Urothelium cell line (cell line): ENCODE results near the gene ACACA.
"Not testable (repeated sequence)": the region's sequence is repeated elsewhere in the genome, so short reads cannot be mapped to it uniquely, and the experiment has no call there.

Experiments
- DNase-seq: peaks from one replicate; pipeline ENCODE4 v3.0.0; 2011; ENCODE audit warnings: low spot score, mixed read lengths
- FAIRE-seq: peaks from 2 replicates; lab custom pipeline; 2011; peaks lifted over from hg19 to GRCh38; lab: Jason Lieb, UNC

The ACACA gene

DNA sequence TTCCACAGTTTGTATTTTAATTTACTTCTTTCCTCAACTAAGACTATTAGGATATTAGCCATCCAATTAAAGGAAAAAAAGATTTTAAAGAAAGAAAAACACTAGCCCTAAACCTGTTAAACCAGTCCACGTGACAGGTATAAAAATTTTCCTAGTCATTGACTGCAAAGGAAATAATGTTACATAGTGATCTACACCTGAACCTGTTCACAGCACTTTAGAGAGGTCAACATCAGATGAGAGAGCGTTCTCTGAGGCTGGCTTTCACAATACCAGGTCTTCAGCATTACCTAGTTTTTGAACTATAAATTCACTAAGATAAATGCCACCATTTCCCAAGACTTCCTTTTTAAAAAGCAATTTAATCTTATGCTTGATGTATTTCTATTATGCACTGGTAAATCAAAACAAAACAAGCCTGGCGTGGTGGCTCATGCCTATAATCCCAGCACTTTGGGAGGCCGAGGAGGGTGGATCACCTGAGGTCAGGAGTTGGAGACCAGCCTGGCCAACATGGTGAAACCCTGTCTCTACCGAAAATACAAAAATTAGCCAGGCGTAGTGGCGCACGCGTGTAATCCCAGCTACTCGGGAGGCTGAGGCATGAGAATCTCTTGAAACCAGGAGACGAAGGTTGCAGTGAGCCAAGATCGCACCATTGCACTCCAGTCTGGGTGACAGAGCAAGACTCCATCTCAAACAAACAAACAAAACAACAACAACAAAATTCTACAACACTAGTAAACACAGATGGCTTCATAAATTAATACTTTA lies 49.7 kb downstream of the ACACA start:
- not testable (repeated sequence) for DNase-seq, FAIRE-seq

DNA sequence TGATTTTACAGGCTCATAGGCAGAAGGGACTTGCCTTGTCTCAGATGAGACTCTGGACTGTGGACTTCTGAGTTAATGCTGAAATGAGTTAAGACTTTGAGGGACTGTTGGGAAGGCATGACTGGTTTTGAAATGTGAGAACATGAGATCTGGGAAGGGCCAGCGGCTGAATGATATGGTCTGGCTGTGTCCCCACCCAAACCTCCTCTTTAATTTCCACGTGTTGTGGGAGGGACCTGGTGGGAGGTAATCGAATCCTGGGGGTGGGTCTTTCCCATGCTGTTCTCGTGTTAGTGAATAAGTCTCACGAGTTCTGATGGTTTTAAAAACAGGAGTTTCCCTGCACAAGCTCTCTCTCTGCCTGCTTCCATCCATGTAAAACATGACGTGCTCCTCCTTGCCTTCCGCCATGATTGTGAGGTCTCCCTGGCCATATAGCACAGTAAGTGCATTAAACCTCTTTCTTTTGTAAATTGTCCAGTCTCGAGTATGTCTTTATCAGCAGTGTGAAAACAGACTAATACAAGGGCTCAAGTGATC lies 59.7 kb downstream of the ACACA start:
- not testable (repeated sequence) for DNase-seq, FAIRE-seq

DNA sequence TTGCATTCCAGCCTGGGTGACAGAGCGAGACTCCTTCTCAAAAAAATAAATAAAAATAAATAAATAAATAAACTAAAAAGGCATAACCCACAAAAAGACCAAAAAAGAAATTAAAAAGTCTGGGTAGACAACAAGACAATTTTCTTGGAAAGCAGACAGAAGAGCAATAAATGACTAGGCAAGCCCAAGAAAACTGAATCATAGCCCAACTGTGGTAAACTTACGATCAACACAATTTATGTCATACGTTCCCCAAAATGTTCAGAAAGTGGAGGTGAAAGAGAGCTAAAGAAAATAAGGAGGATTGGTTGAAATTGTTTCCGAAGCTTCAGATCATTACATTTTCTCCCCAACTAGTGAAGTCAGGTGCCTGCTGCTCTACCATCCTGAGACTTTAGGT lies 62.1 kb downstream of the ACACA start:
- DNase-seq (no peak), FAIRE-seq (no peak)

DNA sequence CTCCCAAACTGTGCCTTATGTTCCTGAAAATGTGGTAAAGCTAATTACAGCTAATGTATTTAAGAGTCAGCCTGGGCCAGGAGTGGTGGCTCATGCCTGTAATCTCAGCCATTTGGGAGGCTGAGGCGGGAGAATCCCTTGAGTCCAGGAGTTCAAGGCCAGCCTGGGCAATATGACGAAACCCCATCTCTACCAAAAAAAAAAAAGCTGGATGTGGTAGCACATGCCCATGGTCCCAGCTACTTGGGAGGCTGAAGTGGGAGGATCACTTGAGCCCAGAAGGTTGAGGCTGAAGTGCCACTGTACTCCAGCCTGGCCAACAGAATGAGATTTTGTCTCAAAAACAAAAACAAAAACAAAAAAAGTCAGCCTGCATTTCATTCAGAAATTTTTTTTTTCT lies 64.0 kb downstream of the ACACA start:
- no peak for FAIRE-seq
- no peak for DNase-seq

DNA sequence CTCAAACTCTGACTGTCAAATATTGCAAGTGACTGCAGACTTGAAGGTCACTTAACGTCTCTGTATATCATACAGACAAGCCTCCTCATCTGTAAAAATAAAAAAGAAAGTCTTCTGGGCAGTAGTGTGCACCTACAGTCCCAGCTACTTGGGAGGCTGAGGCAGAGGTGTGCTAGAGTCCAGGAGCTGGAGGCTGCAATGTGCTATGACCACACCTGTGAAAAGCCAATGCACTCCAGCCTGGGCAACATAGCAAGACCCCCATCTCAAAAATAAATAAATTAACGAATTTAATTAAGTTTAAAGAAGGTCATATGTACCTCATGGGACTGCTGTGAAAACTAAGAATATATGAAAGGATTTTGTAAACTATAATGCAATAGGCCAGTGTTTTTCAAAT lies 65.8 kb downstream of the ACACA start:
- FAIRE-seq = no peak

DNA sequence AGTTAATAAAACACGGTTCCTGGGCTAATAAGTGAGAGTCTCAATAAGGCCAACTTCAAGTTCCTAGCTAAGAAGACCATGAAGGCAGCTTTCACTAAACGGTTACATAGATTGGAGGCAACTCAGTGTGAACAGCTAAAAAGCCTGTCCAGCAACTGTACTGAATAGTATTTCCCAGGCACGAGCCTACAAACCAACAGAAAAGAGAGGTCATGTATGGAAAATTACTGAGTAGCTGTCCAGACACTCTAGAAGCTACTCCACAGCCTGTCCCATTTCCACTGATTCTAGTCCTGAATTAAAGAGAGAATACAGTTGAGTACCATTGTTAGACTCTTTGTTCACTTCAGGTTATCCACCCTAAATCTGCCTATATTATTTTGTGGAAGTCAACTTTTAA lies 67.3 kb downstream of the ACACA start:
- FAIRE-seq = no peak
- no peak for DNase-seq

More for the DNA sequence above, 65.8 kb downstream of the ACACA start:
- no peak for DNase-seq

DNA sequence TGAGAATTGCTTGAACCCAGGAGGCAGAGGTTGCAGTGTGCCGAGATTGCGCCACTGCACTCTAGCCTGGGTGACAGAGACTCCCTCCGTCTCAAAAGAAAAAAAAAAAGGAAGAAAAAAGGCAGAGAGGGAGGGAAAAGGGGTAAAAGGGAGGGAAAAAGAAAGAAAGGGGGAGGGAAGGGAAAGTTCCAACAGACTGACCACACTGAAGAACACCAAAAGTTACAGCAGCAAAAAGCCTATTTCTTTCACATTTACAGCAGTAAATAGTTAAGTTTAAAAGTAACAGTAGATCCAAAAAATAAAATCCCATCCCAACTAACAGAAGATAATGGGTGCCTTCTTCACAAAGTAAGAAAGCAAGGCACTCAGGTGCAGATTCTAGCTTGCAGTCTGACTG lies 67.8 kb downstream of the ACACA start:
- DNase-seq = no peak
- FAIRE-seq = no peak

DNA sequence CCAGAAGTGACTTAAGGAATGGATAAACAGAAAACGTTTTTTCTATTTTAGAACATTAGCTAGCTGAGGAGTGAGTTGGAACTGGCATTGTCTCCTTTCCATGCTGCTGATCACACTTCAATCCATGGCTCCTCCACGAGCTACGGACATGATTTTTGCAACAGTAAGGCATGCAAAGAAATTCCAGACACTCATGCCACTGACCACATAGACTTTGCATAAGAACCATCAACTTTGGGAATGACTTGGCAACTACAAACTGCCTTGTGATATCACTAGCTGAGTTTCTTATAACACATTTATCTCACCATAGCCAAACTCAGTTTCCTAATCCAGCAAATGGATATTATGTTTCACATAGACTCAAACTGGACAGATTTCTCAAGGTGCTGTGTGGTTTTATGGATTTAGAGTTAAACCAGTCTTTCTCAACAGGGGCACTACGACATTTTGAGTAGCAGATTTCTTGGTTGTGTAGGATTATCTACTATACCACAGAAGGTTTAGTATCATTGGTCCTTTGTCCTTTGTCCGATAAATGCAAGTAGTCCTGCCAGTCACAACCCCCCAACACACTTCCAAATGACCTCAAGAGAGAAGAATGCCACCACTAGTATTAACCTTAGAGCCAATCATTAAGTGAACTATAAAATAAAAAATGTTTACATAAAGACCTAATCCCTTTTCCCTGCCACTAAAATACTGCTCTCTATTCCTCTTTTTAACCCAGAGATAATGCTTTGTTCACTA lies 79.1 kb downstream of the ACACA start:
- FAIRE-seq = no peak
- DNase-seq = no peak

DNA sequence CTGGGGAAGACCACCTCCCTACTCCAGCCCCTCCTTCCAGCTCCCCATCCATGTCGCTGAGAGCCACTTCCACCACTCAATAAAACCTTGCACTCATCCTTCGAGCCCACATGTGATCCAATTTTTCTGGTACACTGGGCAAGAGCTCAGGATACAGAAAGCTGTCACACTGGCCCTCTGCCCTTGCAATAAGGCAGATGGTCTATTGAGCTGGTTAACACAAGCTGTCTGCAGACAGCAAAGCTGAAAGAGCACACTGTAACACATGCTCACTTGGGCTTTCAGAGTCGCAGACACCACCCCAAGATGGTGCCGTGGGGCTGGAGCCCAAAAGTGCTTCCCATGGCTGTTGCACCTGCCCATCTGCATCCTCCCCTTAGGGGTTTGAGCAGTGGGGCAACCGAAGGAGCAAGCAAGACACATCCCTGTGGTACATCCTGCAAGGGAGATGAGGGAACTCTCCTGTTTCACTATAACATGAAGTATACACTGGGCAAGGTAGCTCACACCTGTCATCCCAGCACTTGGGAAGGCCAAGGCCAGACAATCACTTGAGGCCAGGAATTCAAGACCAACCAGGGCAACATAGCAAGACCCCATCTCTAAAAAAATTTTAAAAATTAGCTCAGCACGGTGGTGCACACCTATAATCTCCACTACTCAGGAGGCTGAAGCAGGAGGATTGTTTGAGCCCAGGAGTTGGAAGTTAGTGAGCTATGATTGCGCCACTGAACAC lies 83.6 kb downstream of the ACACA start:
- DNase-seq (no peak), FAIRE-seq (no peak)

DNA sequence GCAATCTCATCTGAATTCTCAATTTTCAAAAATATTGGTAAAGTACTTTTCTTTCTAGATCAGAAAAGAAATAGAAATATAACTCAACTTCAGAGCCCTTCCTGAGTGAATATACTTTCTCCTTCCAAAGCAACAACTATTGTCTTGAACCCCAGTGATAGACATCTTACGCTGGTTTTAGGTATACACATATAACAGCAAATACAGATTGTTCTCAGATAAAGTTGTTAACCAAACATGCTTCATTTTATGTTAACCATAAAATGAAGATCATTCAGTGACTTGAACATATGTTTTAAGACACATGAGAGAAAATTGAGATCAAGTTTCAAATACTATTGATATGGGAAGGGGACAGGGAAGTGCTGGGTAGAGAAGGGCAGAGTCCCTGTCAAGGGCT lies 84.5 kb downstream of the ACACA start:
- FAIRE-seq (no peak), DNase-seq (no peak)

DNA sequence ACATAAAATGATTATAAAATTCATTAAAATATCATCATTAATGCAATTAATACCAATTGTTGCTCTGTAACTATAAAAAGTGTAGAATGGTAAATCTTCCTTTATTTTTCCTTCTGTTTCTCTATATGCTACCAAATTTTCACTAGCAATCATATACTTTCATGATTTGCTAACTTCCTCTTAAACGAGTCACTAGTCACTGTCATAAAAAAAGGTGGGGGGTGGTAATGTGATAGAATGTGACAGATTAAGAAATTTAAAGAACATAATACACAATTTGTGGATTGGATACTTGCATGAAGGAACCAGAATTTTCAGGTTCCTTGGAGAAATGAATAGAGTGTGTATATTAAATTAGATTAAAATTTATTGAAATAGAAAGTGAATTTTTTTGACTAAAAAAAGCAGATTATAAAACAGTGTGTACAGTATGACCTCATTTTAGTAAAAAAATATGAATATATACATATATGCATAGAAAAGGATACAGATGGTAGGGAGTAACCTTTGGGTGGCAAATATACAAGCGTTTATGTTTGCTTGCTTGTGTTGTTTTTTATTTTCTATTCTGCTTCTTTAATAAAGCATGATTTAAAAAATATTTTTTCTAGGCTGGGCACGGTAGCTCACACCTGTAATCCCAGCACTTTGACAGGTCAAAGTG lies 87.6 kb downstream of the ACACA start:
- DNase-seq (no peak), FAIRE-seq (no peak)

DNA sequence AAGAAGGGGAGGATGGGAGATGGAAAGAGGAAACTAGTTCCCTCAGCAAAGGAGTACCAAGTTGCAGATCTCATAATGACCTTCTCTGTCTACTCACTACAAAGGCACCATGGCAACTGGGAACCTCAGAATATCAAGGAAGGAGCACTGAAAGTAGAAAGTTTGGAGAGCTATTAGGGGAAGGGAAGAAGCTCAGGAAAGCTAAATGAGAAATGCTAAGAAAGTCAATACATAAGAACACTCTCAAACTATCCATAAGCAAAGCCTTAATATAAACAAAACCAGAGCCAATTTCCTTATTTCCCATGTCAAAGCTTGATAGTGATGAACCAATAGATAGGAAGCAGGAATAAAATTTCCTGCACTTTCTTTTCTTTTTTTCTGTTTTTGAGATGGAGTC lies 88.8 kb downstream of the ACACA start:
- no peak for FAIRE-seq

DNA sequence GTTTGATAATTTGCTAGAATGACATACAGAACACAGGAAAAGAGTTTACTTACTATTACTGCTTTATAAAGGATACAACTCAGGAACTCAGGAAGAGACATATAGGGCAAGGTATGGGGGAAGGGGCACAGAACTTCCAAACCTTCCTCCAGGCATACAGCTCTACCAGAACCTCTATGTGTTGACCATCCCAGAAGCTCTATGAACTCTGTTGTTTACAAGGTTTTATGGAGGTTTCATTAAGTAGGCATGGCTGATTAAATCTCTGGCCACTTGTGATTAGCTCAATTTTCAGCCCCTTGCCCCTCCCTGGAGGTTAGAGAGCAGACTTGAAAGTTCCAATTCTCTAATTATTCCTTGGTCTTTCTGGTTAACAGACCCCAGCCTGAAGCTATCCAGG lies 91.0 kb downstream of the ACACA start:
- FAIRE-seq (no peak), DNase-seq (no peak)

More for the DNA sequence above, 88.8 kb downstream of the ACACA start:
- no peak for DNase-seq

DNA sequence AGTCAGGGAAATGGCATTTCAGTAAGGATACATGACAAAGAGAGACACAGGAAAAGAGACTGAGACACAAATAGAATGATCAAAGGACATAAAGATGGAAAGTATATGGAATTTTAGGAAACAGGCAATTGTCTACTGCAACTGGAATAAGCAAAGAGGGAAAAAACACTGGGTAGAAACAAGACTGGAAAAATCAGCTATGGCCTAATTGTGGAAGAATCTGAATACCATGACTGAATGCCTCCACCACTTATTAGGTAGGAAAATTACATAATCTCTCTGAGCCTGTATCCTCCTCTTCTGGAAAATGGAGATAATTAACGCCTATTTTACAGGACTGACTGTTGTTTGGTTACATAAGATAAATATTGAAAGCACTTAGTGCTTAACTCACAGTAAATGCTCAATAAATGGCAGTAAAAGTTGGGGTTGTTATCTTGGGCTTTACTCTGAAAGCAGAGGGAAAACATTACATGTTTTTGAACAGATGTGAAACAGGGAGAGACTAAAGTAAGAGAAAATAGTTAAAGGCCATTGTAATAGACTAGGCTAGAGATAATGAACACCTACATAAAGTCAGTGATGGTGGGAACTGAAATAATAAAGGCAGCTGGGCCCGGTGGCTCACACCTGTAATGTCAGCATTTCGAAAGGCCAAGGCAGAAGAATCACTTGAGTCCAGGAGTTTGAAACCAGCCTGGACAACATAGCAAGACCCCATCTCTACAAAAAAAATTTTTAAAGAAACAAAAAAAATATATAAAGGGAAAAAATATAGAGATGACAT lies 94.3 kb downstream of the ACACA start:
- no peak for DNase-seq
- FAIRE-seq = no peak

DNA sequence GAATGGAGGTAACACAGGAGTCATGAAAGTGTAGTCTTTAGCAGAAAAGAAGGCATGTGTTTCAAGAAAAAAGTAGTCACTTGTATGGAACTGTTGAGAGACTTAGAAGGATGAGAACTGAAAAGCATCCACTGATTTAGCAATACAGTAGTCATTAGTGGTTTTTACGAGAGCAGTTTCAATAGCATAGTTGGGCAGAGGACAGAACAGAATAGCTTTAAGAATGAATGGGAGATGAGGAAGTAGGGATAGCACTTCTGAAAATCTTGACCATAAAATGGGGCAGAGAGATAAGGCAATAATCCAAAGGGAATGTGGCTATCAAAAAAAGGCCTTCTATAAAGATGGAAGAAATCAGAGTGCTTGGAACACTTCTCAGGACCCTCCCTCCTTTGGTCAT lies 95.7 kb downstream of the ACACA start:
- no peak for DNase-seq
- no peak for FAIRE-seq

DNA sequence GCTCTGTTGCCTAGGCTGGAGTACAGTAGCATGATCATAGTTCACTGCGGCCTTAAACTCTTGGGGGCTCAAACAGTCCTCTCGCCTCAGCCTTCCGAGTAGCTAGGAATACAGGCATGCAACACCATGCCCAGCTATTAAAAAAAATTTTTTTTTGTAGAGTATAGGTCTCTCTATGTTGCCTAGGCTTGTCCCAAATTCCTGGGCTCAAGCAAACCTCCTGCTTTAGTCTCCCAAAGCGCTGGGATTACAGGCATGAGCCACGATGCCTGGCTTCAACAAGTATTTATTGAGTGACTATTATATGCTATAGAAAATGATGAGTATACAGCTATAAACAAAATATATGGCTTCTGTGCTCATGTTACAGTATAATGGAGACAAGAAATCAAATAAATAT lies 97.6 kb downstream of the ACACA start:
- FAIRE-seq = no peak
- DNase-seq = no peak

DNA sequence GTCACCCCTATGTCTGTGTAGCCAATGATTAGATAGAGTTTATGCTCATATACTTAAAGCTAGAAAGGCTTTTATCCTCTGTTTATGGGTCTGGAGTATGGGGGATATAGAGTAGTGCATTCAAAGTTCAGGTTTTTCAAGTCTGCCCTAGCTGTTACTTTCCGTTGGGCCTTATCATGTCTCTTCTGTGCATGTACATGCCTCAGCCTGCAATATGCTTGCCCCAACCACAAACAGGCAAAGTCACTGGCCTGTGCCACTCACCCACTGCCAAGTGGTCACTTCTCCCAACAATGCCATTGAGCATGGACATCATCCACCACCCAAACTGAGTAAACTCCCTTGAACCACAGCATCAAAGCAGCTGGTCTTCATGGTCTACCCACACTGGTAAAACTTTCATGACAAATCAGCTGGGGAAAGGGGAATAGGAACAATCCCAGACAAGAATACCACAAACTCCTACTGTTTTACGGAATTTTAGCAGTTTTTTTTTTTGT lies 101.2 kb downstream of the ACACA start:
- no peak for FAIRE-seq
- no peak for DNase-seq

DNA sequence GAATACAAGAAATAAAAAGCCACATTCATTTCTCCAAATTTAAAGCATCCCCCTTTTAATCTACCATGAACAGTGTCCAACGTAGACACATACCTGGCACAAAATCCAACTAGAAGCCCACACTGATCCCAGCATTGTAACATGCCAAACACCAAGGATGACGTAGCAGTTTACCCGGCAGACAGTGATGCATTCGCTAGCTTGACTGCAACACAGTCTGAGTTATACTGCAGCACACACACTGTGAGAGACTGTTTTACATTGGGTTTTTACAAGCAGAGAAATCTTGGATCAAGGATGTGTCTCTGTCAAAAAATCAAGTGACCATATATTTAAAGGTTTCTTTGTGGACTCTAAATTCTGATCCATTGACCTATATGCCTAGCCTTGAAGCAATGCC lies 105.3 kb downstream of the ACACA start:
- FAIRE-seq = no peak
- DNase-seq = no peak

DNA sequence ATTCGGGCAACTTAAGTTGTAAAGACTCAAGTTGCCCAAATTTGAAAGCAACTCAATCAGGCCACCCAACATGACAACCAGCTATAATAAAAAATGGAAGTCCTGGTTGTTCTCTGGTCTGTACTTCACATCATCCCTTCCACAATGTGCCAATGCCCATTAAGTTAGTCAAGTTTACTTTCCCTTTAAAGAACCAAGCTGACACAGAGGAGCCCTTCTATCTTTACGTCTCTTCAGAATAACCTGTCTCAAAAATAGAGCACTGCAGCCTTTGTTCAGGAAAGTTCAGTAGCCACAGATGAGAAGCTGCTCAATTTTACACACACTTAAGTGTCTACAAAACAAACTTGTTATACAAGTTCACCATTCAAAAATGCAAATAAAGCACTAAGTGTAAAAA lies 106.0 kb downstream of the ACACA start:
- FAIRE-seq (no peak), DNase-seq (no peak)
